HCT116 (cell line): Measurements from ENCODE around the gene PPP2R2D. TPM values are rescaled to one million over a fixed set of nuclear protein-coding genes. Genes with fewer than 3 reads are reported as not detected.
"Not testable (repeated sequence)": the region's sequence is repeated elsewhere in the genome, so short reads cannot be mapped to it uniquely, and the experiment has no call there.

Experiments
- ATAC-seq: fragments of 200-7000 bp; cut with Tn5 transposase; 2 replicates; pipeline ENCODE4 v1.9.1; 2020; ENCODE audit warnings: mild to moderate bottlenecking, moderate library complexity
- BruUV-seq: library from RNA; stranded (reverse); fragments of 400-500 nt; replicated peaks from 2 replicates; lab custom pipeline; 2021; lab: Mats Ljungman, UMichigan
- CTCF ChIA-PET: fragments of 300-600 bp; sonication (Branson Sonifier 250); formaldehyde crosslinking; loops from one replicate; lab custom pipeline; 2021; ENCODE audit warnings: antibody characterized with exemption; lab: Charles Lee
- POLR2A ChIA-PET: fragments of 300-600, 350-600 bp; sonication (Branson Sonifier 250); formaldehyde crosslinking; loops from one replicate; lab custom pipeline; 2021; ENCODE audit warnings: antibody characterized with exemption; lab: Charles Lee
- RAD21 ChIA-PET, 2 experiments: fragments of 300-600 bp; sonication (Branson Sonifier 250); formaldehyde crosslinking; loops; one replicate each; lab custom pipeline; 2023; ENCODE audit warnings: low total read pairs in 2 of 2; ENCODE audit not compliant: uncharacterized antibody in 2 of 2, unreplicated experiment in 2 of 2, low non-redundant PET in 1 of 2; lab: Charles Lee
- DNase-seq: peaks from one replicate; pipeline ENCODE4 v3.0.0-alpha.2; 2010; ENCODE audit warnings: low read depth, low spot score
- H2AFZ ChIP-seq: fragments of 200-600 bp; shearing (Covaris generic), sonication (generic); 2 replicates; pipeline ENCODE4 v1.6.1; 2017; ENCODE audit warnings: low read depth, mixed run types, mixed read lengths, antibody characterized with exemption, low read length; ENCODE audit not compliant: poor library complexity, severe bottlenecking
- H3K27ac ChIP-seq: 2 replicates; pipeline ENCODE4 v1.5.1; 2012; ENCODE audit warnings: low read depth, low read length
- H3K27me3 ChIP-seq: fragments of 200-600 bp; sonication (generic); 2 replicates; pipeline ENCODE4 v1.6.1; 2016; ENCODE audit warnings: mixed run types, low read length, mixed read lengths; ENCODE audit not compliant: insufficient read depth
- H3K36me3 ChIP-seq, 2 experiments: fragments of 200-500 bp in 1 of 2; fragments of 200-600 bp in 1 of 2; sonication (Bioruptor generic) in 1 of 2; sonication (generic) in 1 of 2; 2 replicates each; pipeline versions ENCODE4 v1.5.1 to v1.6.1; 2014 to 2016; ENCODE audit warnings: low read length in 2 of 2, inconsistent platforms in 1 of 2, mixed read lengths in 1 of 2, mixed run types in 1 of 2; ENCODE audit not compliant: insufficient read depth in 2 of 2, control insufficient read depth in 1 of 2
- H3K4me1 ChIP-seq, 2 experiments: fragments of 200-600 bp in 1 of 2; sonication (generic) in 1 of 2; 2 replicates each; pipeline versions ENCODE4 v1.5.1 to v1.6.1; 2012 to 2017; ENCODE audit warnings: low read length in 2 of 2, inconsistent platforms in 1 of 2, mild to moderate bottlenecking in 1 of 2, mixed read lengths in 1 of 2, mixed run types in 1 of 2, moderate library complexity in 1 of 2; ENCODE audit not compliant: insufficient read depth in 2 of 2, control insufficient read depth in 1 of 2
- H3K4me2 ChIP-seq: fragments of 200-600 bp; sonication (generic); 2 replicates; pipeline ENCODE4 v1.6.1; 2017; ENCODE audit warnings: mixed run types, low read length, mixed read lengths
- H3K4me3 ChIP-seq, 2 experiments: fragments of 200-600 bp in 1 of 2; sonication (generic) in 1 of 2; replicated peaks in 1 of 2; 2 replicates each; pipeline ENCODE4 v1.5.1; 2011 to 2016; ENCODE audit warnings: low read length in 2 of 2, control low read depth in 1 of 2, low read depth in 1 of 2, mild to moderate bottlenecking in 1 of 2, mixed read lengths in 1 of 2, mixed run types in 1 of 2
- H3K79me2 ChIP-seq: fragments of 200-600 bp; sonication (generic); 2 replicates; pipeline ENCODE4 v1.6.1; 2017; ENCODE audit warnings: mild to moderate bottlenecking, mixed run types, low read length, moderate library complexity, mixed read lengths; ENCODE audit not compliant: insufficient read depth
- H3K9ac ChIP-seq: fragments of 200-600 bp; sonication (generic); 2 replicates; pipeline ENCODE4 v1.6.1; 2016; ENCODE audit warnings: low read length, mixed read lengths
- H3K9me2 ChIP-seq: fragments of 200-600 bp; sonication (generic), shearing (Covaris generic); 2 replicates; pipeline ENCODE4 v1.6.1; 2017; ENCODE audit warnings: mixed run types, mild to moderate bottlenecking, moderate library complexity; ENCODE audit not compliant: insufficient read depth
- H3K9me3 ChIP-seq, 2 experiments: fragments of 200-500 bp in 1 of 2; fragments of 200-600 bp in 1 of 2; sonication (Bioruptor generic) in 1 of 2; sonication (generic) in 1 of 2; 2 replicates each; pipeline ENCODE4 v1.6.1; 2014 to 2017; ENCODE audit warnings: low read length in 2 of 2, mixed read lengths in 2 of 2, inconsistent platforms in 1 of 2, low read depth in 1 of 2, mild to moderate bottlenecking in 1 of 2, mixed run types in 1 of 2, moderate library complexity in 1 of 2; ENCODE audit not compliant: control insufficient read depth in 1 of 2, insufficient read depth in 1 of 2
- H4K20me1 ChIP-seq: fragments of 200-600 bp; sonication (generic), shearing (Covaris generic); 2 replicates; pipeline ENCODE4 v1.6.1; 2017; ENCODE audit warnings: mixed run types, mild to moderate bottlenecking, moderate library complexity; ENCODE audit not compliant: insufficient read depth
- EGR1 ChIP-seq: IDR thresholded peaks from 2 replicates; pipeline ENCODE4 v1.6.1; 2012; ENCODE audit warnings: low read depth
- JUND ChIP-seq: IDR thresholded peaks from 2 replicates; pipeline ENCODE4 v1.6.1; 2012
- POLR2AphosphoS5 ChIP-seq: IDR thresholded peaks from 2 replicates; pipeline ENCODE4 v1.6.1; 2011; ENCODE audit warnings: mild to moderate bottlenecking, low read depth, low read length, moderate library complexity
- RAD21 ChIP-seq: IDR thresholded peaks from 2 replicates; pipeline ENCODE4 v1.6.1; 2012; ENCODE audit warnings: low read depth, mild to moderate bottlenecking
- SIN3A ChIP-seq: IDR thresholded peaks from 2 replicates; pipeline ENCODE4 v1.6.1; 2012; ENCODE audit warnings: low read depth
- SP1 ChIP-seq: IDR thresholded peaks from 2 replicates; pipeline ENCODE4 v1.6.1; 2012; ENCODE audit warnings: low read depth
- TCF7L2 ChIP-seq: IDR thresholded peaks from 2 replicates; pipeline ENCODE4 v1.7.0; 2011; ENCODE audit warnings: borderline replicate concordance, inconsistent platforms; ENCODE audit not compliant: insufficient read depth, insufficient read length; ENCODE audit errors: extremely low read depth
- ZNF274 ChIP-seq: fragments of 200-500 bp; sonication (Bioruptor generic); IDR thresholded peaks from 2 replicates; pipeline ENCODE4 v1.6.1; 2014; ENCODE audit warnings: mild to moderate bottlenecking, low read depth, low read length, inconsistent platforms
- intact Hi-C: fragments of 100-400 bp; cut with micrococcal nuclease; formaldehyde crosslinking; loops from 2 replicates; pipeline ENCODE4 v1.10.0; 2022
- total RNA-seq: library from RNA; stranded (reverse); gene quantifications from one replicate; pipeline ENCODE4 v1.2.1, GENCODE V29; 2021; ENCODE audit not compliant: unreplicated experiment
- TF ChIP-seq, protein P1 (sequence below): IDR thresholded peaks from 2 replicates; pipeline ENCODE4 v1.6.1; 2012; ENCODE audit warnings: low read depth

The PPP2R2D gene
- total RNA-seq, 1 experiment from 2014 or later, result 18.1 TPM

- intact Hi-C loops, H3K4me3 ChIP-seq, H3K4me2 ChIP-seq, RAD21 ChIA-PET, BruUV-seq, H3K9me3 ChIP-seq, ATAC-seq, CTCF ChIA-PET, H3K27ac ChIP-seq, H3K79me2 ChIP-seq, H4K20me1 ChIP-seq, H3K4me1 ChIP-seq, H2AFZ ChIP-seq, H3K27me3 ChIP-seq, H3K9ac ChIP-seq, H3K9me2 ChIP-seq, DNase-seq, H3K36me3 ChIP-seq, POLR2A ChIA-PET: not testable (repeated sequence)
These were observed 86.5 kb downstream of the PPP2R2D start for GRCh38 chr10:131987301-131987700.

DNA sequence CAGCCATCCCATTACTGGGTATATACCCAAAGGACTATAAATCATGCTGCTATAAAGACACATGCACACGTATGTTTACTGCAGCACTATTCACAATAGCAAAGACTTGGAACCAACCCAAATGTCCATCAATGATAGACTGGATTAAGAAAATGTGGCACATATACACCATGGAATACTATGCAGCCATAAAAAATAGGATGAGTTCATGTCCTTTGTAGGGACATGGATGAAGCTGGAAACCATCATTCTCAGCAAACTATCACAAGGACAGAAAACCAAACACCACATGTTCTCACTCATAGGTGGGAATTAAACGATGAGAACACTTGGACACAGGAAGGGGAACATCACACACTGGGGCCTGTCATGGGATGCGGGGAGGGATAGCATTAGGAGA is 87.0 kb downstream of the PPP2R2D start:
- RAD21 ChIA-PET, POLR2A ChIA-PET, DNase-seq, BruUV-seq, H3K9ac ChIP-seq, H3K36me3 ChIP-seq, H2AFZ ChIP-seq, H3K4me2 ChIP-seq, H3K9me2 ChIP-seq, H3K9me3 ChIP-seq, intact Hi-C loops, H4K20me1 ChIP-seq, H3K4me3 ChIP-seq, H3K4me1 ChIP-seq, CTCF ChIA-PET, ATAC-seq, H3K27me3 ChIP-seq, H3K27ac ChIP-seq, H3K79me2 ChIP-seq: not testable (repeated sequence)

GRCh38 chr10:131991726-131992125 is 90.9 kb downstream of the PPP2R2D start:
- intact Hi-C loops, result no loop called here
- no peak for DNase-seq
- RAD21 ChIA-PET, result no interaction called here
- TF ChIP-seq ZNF274, result no peak
- TF ChIP-seq TCF7L2, result no peak
- no peak for TF ChIP-seq EGR1
- TF ChIP-seq POLR2AphosphoS5, result no peak
- TF ChIP-seq RAD21, result no peak
- TF ChIP-seq SP1, result no peak
- TF ChIP-seq, protein P1, sequence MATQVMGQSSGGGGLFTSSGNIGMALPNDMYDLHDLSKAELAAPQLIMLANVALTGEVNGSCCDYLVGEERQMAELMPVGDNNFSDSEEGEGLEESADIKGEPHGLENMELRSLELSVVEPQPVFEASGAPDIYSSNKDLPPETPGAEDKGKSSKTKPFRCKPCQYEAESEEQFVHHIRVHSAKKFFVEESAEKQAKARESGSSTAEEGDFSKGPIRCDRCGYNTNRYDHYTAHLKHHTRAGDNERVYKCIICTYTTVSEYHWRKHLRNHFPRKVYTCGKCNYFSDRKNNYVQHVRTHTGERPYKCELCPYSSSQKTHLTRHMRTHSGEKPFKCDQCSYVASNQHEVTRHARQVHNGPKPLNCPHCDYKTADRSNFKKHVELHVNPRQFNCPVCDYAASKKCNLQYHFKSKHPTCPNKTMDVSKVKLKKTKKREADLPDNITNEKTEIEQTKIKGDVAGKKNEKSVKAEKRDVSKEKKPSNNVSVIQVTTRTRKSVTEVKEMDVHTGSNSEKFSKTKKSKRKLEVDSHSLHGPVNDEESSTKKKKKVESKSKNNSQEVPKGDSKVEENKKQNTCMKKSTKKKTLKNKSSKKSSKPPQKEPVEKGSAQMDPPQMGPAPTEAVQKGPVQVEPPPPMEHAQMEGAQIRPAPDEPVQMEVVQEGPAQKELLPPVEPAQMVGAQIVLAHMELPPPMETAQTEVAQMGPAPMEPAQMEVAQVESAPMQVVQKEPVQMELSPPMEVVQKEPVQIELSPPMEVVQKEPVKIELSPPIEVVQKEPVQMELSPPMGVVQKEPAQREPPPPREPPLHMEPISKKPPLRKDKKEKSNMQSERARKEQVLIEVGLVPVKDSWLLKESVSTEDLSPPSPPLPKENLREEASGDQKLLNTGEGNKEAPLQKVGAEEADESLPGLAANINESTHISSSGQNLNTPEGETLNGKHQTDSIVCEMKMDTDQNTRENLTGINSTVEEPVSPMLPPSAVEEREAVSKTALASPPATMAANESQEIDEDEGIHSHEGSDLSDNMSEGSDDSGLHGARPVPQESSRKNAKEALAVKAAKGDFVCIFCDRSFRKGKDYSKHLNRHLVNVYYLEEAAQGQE, result no peak
- no peak for TF ChIP-seq JUND
- no peak for TF ChIP-seq SIN3A
- TF ChIP-seq, all 23 proteins: peak for 0
- no peak for ATAC-seq
- Histone ChIP-seq H3K9me3 (no peaks in the 10 kb centered on the region), H3K27ac (no peak overlapping the region), H3K4me3 (no peak overlapping the region), H3K36me3 (no peaks in the 10 kb centered on the region), H3K9ac (no peak overlapping the region), H3K4me2 (no peak overlapping the region), H3K4me1 (no peaks in the 10 kb centered on the region), H3K27me3 (no peaks in the 10 kb centered on the region), H4K20me1 (no peaks in the 10 kb centered on the region), H3K79me2 (no peaks in the 10 kb centered on the region), H3K9me2 (no peaks in the 10 kb centered on the region), H2AFZ (no peak overlapping the region)
- ChIA-PET POLR2A (no interaction called here), CTCF (no interaction called here)
- no TSS peak for BruUV-seq
